HG03280 (cell line): ENCODE results near the gene URB1.
"Not testable (repeated sequence)": the region's sequence is repeated elsewhere in the genome, so short reads cannot be mapped to it uniquely, and the experiment has no call there.

Experiments
- ATAC-seq: cut with Tn5 transposase; IDR thresholded peaks from one replicate; pipeline ENCODE4 v1.9.1; 2021; ENCODE audit warnings: mild to moderate bottlenecking, moderate library complexity; ENCODE audit not compliant: unreplicated experiment

Gene URB1

GRCh38 chr21:32325706-32326105 is 67.1 kb downstream of the URB1 start:
- ATAC-seq: no peak

- no peak for ATAC-seq
Measured at GRCh38 chr21:32322676-32323075, 70.1 kb downstream of the URB1 start.

GRCh38 chr21:32322103-32322502 is 70.7 kb downstream of the URB1 start:
- ATAC-seq: no peak

- no peak for ATAC-seq
Measured at GRCh38 chr21:32321480-32321879, 71.3 kb downstream of the URB1 start.

GRCh38 chr21:32320726-32321125 is 72.1 kb downstream of the URB1 start:
- no peak for ATAC-seq

- ATAC-seq: no peak
Measured at GRCh38 chr21:32320059-32320458, 72.8 kb downstream of the URB1 start.

- ATAC-seq: no peak
Measured at GRCh38 chr21:32319012-32319411, 73.8 kb downstream of the URB1 start.

GRCh38 chr21:32317726-32318125 is 75.1 kb downstream of the URB1 start:
- no peak for ATAC-seq

- ATAC-seq: no peak
Measured at GRCh38 chr21:32316361-32317215, 76.2 kb downstream of the URB1 start.

GRCh38 chr21:32315511-32316281 is 77.1 kb downstream of the URB1 start:
- ATAC-seq: no peak

GRCh38 chr21:32314806-32315205 is 78.0 kb downstream of the URB1 start:
- ATAC-seq: no peak

- no peak for ATAC-seq
Measured at GRCh38 chr21:32312976-32313375, 79.8 kb downstream of the URB1 start.

- ATAC-seq: no peak
Measured at GRCh38 chr21:32312326-32312725, 80.5 kb downstream of the URB1 start.

GRCh38 chr21:32311621-32312020 is 81.2 kb downstream of the URB1 start:
- ATAC-seq: no peak

GRCh38 chr21:32310976-32311375 is 81.8 kb downstream of the URB1 start:
- ATAC-seq: not testable (repeated sequence)

GRCh38 chr21:32309906-32310460 is 82.8 kb downstream of the URB1 start:
- no peak for ATAC-seq

- ATAC-seq: no peak
Measured at GRCh38 chr21:32308696-32309095, 84.1 kb downstream of the URB1 start.

GRCh38 chr21:32307706-32308105 is 85.1 kb downstream of the URB1 start:
- ATAC-seq: no peak

- ATAC-seq: no peak
Measured at GRCh38 chr21:32306021-32306780, 86.6 kb downstream of the URB1 start.

- no peak for ATAC-seq
Measured at GRCh38 chr21:32304998-32305397, 87.8 kb downstream of the URB1 start.

- ATAC-seq: no peak
Measured at GRCh38 chr21:32303385-32303784, 89.4 kb downstream of the URB1 start.
